Activated effector memory CD4-positive, alpha-beta T cell treated with anti-CD3 and anti-CD28 coated beads, Interleukin-2, amount 50 U/mL, for 16 hours (primary cell): Measurements from ENCODE around the gene CTRL.
A peak's percentile ranks its signal among the peaks of the same experiment; 100 is the strongest.
"Not testable (repeated sequence)": the region's sequence is repeated elsewhere in the genome, so short reads cannot be mapped to it uniquely, and the experiment has no call there.

Experiments used
- DNase-seq: peaks from one replicate; pipeline ENCODE4 v3.0.0-alpha.2; 2020

Gene CTRL

DNA sequence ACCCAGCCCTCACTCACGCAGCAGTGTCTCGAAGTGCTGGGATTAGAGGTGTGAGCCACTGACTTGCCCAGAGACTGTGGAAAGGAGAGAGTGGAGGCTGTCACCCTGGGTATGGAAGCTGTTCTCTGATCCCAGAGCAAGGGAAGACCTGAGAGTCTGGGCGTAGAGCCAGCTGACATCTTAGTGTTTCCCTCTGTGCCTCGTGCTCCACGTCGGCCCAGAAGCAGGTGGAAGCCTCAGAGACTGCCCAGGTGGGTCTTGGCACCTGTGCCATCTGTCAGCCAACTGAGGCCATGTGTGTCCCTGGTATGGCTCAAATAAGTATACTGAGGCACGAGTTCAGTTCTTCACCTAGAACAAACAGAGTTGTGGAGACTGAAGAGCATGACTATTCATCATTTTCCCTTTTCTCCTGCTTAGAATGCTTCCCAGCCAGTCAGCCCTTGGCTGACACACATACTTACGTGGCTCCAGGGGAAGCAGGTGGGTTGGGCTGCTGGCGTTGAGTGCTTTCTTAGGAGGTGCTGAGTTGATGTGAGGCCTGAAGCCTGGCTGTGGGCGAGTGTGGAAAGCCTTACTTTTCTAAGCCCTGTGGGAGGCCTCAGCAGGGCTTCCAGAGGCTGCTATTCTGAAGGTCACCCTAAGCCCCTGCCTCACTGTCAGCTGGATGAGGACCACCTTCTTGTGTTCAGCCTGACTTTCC is 8.1 kb downstream of the CTRL start:
- DNase-seq = no peak

DNA sequence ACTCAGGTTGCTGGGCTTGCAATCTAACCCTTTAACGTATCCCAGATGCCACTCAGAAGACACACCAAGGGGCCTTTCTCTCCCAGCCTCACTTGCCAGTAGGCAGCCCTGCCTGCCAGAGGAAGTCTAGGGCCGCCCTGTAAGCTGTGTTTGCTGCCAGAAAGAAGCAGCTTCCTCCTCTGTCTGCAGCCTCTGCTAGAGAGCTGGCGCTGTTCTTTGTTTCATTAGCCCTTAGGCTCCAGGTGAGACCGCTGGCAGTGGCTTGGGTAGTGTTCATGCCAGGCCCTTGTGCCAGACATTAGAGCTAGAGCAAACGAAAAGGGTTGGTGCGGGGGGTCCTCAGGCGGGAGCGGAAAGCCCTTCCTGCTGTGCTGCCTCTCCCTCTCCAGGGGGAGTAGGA is 8.9 kb downstream of the CTRL start:
- DNase-seq = no peak

DNA sequence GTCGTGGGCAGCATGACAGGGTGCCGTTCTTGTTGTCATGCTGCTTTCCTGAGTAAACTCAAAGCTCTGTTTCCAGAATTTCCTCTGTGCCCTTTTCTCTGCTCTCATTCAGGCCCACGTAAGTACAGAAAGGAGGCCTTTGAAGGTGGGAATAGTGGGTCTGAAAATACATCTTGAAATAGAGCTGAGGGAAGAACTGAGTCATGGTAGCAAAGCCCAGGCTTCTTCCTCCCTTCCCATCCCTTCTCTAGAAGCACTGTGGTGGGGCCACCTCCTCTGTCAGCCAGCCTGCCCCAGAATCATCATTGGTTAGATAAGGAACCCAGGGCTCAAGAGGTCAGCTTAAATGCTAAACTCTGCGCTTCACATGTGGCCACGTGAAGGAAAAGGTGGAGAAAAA is 9.4 kb downstream of the CTRL start:
- no peak for DNase-seq

DNA sequence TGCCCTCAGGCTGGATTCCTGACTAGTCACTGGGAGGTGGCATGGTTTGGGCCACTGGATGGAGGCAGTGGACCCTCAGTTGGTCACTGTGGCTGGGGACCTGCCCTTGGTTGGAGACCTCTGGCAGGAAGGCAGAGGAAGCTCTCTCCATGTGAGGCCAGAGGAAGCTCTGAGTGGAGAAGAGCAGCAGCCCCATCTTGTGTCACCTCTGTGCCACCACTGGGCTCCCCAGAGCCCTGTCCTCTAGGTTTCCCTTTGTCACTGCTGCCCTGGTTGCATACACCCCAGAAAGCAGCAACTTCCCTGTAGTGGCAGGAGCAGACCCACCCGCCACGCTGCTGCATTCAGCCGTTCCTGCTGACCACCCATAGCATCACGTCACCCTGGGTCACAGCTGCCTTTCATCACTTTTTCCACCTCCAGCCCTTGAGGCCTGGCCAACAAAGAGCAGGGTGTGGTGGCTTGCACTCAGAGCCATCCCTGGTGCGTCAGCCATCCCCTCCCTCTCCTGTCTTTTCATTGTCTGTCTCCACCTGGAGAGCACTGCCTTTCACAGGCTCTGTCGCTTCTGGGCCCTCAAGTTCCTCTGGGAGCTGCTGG is 11.9 kb downstream of the CTRL start:
- no peak for DNase-seq

DNA sequence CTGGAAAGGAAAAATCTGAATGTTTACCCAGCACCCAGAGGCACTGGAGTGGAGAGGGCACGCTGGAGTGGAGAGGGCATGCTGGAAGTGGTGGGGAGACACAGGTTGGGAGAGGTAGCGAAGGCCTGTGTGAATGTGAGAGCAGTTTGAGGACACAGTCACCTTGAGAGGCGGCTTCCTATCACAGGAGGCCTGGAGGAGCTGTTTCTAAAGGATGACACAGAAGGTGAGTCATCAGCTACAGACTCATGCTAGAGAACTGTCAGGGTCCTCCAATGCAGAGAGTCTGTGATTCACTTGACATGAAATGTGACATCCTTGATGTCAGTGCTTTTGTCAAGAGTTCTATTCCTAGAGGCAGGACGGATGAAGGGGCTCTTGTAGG is 13.8 kb downstream of the CTRL start:
- peak; percentile 73 for DNase-seq

DNA sequence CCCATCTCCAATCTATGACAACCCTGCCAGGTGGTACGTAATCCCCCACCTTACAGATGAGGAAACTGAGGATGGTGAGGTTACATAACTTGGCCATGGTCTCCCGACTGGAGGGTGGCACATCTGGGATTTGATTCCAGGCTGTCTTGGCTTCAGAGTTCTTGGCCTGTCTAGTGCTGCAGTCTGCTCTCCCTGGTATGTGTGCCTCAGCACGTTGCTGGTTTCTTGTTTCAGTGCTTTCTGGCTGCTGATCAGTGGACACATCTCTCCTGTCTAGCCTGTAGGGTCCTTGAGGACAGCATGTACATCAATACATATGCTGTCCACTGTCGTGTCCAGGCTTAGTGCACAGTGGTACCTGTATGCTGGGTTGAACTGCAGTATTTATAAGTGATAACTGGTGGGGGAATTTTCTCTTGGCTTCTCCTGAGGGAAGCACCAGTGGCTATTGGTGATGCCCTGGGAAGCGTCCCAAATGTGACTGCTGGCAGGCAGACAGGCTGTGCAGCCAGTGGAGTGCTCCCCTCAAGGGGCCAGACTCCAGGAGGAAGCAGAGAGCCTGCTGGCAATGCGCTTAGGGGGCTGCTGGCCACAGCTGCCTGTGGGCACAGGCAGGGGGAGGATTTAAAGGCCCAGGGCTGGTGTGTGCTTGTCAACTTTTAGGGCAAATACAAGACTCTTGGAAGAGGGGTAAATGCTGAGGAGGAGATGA is 14.4 kb downstream of the CTRL start:
- DNase-seq = no peak

DNA sequence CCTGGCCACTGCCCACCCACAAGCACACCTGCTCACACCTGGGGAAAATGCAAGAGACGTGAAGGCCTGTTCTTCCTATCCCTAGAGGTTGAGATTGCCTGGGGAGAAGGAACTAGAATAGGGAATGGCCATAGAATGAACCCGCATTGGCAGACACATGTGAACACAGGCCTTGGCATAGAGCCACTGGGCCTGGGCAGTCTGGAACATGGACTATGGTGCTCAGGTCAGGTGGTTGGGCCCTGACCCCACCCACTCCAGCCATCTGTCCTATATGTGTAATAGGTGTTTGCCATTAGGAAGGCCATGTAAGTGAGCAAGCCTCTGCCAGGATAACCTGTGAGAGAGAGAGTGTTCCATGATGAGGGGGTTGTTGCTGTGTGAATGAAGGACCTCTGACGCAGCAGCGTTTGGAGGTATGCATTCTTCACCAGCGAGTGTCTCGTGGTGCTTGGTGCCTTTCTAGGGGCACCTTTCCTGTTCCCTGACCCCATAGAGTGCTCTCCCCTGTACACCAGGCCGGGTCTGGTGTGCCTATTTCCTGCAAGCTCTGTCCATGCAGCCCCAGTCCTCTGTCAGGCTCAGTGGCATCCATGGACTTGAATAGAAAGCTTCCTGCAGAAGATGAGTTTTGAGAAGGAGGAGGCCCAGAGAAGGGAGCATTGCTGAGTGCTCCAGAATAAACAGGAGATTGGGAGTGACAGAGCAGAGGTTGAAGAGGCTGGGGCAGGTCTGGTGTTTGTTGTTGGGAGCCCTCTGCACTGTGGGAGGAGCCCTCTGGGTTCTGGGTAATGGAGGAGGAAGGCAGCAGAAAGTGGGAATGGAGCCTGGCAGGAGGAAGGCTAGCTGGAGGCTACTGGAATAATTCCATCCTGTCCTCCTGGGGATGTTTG is 15.6 kb downstream of the CTRL start:
- DNase-seq = no peak

DNA sequence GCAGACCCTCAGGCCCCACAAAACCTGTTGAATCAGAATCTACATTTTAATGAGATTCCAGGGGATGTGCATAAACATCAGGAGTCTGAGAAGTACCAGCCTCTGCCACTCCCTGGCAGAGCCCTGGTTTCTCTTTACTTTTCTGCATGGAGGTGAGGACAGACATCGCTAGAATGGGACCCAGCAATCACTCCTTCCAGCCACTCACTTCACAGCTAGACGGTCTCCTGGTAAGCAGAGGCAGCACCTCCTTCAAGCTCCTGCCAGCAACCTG is 16.2 kb downstream of the CTRL start:
- DNase-seq = not testable (repeated sequence)

DNA sequence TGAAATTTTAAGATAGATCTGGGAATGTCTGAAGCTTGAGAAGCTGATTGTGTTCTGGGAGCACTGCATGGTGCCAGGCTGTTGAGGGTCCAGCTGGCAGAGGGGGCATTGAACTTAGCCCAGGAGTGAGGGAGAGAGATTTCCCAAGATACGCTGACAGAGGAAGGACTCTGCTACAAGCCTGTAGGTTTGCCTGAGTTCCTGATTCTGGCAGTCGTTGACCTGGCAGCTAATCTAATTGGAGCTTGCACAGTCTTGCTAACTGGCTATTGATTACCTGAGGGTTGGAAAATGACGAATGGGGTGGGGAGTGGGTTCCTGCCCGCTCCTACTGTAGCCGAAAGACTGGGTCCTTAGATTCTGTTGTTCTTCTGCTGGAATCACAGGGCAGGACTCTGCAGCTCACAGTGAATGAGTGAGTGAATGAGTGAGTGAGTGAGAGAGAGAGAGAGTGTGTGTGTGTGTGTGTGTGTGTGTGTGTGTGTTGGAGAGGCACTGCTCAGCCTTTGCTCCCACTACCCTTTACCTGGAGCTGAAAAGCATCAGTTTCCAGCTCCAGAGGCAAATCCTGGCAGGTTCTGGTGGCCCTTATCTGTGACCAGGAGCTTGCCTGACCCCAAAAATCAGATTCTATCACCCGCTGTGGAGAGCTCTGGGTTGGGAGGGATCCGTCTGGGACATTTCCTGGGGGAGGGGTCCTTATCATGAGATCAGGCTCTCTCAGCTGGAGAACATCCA is 16.7 kb downstream of the CTRL start:
- no peak for DNase-seq

DNA sequence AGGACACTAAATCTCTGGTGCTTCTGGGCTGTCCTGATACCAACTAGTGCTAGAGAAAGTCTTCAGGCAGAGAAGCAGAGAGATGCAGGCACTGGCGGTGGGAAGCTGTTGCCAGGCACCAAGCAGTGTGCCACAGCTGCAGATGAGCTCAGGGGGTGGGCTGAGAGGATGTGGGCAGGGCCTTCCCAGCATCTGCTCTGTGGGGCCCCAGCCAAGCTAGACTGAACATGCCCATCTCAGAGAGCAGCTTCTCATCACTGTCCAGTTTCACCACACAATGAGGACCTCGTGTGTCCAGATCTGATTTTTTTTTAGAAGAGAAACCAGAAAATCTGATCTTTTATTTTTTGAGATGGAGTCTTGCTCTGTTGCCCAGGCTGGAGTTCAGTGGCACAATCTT is 21.5 kb downstream of the CTRL start:
- DNase-seq = no peak

DNA sequence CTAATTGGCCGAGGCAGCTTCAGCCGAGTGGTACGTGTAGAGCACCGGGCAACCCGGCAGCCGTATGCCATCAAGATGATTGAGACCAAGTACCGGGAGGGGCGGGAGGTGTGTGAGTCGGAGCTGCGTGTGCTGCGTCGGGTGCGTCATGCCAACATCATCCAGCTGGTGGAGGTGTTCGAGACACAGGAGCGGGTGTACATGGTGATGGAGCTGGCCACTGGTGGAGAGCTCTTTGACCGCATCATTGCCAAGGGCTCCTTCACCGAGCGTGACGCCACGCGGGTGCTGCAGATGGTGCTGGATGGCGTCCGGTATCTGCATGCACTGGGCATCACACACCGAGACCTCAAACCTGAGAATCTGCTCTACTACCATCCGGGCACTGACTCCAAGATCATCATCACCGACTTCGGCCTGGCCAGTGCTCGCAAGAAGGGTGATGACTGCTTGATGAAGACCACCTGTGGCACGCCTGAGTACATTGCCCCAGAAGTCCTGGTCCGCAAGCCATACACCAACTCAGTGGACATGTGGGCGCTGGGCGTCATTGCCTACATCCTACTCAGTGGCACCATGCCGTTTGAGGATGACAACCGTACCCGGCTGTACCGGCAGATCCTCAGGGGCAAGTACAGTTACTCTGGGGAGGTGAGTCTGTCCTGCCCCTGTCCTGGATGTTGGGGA is 22.5 kb downstream of the CTRL start:
- DNase-seq = no peak

DNA sequence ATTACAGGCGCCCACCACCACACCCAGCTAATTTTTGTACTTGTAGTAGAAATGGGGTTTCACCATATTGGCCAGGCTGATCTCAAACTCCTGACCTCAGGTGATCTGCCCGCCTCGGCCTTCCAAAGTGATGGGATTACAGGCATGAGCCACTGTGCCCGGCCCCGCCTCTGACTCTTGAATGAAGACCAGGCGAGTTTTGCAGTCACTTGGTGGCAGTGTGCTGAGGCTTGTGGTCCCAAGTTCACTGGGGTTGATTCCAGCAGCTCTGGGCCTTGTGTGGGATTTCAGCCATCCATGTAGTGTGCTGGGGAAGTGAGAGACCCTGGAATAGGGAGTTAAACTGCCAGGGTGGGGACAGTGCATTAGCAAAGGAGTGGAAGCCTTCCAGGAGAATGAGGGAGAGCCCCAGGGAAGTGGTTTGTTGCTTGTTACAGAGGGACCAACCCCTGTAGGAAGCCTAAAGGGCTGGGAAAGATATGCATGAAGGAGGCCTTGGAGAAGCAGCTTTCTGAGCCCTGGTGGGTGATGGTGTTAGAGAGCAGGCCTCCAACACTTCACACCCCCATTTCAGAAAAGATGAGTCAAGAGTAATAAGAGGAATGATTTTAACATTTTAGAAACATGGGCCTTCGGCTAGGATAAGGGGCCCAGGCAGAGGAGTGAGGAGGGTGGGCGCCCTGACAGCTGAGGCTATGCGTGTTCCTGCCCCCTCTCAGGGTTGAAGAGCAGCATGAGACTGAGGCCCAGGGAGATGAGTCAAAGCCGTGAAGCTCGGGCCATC is 24.1 kb downstream of the CTRL start:
- DNase-seq = no peak

DNA sequence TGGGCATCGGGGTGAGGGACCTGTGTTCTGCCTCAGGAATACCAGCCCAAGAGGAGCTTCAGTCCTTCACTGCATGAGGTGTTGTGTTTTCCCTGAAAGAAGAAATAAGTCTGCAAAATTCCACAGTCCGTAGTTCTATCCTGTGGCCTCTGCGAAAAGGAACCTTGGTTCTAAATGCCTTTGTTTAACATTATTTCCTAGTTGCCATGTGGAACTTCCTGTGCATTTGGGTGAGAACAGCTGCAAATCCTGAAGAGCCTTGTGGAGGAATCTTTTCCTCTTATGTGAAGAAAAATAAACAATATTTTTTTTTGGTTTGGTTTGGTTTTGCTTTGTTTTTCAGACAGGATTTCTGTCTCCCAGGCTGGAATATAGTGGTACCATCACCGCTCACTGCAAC is 28.8 kb downstream of the CTRL start:
- no peak for DNase-seq

DNA sequence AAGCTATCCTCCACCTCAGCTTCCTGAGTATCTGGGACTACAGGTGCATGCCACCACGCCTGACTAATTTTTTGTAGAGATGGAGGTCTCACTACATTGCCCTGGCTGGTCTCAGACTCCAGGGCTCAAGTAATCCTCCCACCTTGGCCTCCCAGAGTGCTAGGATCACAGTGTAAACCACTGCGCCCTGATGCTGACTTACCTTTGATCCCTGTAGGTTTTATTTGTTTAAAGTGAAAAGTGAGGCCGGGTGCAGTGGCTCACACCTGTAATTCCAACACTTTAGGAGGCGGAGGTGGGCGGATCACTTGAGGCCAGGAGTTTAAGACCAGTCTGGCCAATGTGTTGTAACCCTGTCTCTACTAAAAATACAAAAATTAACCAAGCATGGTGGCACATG is 29.9 kb downstream of the CTRL start:
- DNase-seq = no peak

DNA sequence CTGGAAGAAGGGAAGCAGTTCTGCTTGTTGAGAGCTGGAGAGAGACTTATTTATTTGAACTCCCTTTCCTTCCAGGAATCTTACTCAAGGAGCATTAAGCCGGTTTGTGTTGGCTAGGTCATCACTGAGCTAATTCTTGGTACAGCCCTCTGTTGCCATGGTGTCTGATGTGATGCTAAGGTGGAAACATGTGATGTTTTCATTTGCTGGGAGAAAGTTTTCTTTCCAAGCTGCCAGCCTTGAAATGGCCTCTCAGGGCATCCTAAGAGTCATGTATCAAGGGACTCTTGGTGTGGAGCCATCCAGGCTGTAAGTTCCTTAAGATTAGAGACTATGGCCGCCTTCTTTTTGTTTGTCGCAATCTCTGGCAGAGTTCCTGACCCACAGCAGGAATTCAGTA is 34.4 kb downstream of the CTRL start:
- DNase-seq = no peak

DNA sequence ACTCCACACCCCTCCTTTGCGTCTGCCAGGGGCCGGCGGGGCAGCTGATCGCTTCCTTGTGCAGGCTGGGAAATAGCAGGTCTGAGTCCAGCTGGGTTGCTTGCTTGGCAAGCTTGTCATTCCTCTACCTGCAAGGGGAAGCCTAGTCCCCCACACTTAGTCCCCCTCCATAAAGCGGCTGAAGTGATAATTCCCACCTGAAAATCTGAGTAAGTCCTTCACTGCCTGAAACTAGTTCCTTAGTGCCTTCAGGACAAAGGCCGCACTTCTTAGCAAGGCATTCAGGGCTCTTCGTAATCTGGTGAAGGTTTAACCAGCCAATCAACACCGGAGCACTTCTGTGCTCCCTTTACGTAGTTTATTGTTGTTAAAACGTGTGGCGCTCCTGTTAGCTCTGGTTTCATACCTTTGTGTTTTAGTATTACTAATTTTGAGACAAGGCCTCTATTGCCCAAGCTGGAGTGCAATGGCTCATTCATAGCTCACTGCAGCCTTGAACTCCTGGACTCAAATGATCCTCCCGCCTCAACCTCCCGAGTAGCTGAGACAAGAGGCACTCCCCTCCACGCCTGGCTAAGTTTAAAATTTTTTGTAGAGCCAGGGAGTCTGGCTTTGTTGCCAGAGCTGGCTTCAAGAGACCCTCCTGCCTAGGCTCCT is 37.8 kb downstream of the CTRL start:
- DNase-seq = no peak

DNA sequence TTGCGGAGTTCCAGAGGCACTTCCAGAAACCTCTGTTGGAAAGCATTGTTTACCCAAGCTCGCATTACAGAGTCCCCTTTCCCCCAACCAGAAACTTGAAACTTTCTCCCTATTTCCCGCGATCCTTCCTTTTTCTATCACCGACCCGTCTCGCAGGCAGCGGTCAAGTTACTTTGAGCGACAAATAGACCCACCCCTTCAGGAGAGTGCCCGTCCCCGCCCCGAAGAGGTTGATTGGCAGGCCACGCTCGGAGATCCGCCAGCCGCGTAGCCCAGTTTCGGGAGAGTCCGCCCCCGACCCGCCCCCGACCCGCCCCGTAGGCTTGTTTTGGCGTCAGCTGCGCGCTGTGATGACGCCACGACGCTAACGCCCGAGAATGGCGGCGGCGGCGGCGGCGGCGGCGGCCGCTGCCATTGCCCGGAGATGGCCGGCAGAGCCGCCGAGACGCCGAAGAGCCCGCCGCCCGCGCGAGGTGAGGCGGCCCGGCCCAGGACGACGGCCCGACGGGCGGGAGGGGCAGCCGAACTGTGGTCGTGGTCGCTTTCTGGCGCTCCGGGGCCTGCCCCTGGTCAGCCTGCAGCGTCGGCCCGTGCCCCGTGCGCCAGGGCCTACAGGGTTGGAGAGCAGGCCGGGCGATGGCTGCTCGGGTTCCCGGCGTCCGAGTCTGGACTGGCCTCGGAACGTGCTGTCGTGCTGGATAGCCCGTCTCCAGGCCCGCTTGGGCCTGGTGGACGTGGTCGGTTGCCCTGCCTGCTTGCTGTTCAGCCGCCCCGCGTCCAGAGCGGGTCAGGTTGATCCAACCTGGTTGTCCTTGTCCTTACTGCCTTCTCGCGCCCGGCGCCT is 38.5 kb downstream of the CTRL start, which contains the start of gene PSKH1:
Gene PSKH1, plus strand, starts transcription at position 356 of the 844 bp plus-strand sequence. CDS start 15,496 bp downstream, outside the sequence.
- DNase-seq = peak; percentile 98

DNA sequence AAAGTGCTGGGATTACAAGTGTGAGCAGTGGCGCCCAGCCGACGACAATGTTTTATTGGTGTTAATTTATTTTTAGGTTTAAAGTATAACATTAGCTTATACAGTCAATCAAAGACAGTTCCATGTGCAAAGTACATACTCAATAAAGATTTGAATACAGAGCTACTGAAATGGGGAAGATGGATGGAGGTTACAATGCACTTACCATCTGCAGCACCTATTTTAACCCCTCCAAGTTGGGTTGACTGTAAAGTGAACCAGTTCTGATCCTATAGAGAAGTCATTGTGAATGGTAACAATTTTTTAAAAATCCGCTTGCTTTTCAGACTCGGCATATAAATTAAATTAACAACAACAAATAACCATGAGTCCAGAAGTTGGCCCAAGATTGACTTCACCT is 39.3 kb downstream of the CTRL start:
- DNase-seq = no peak

DNA sequence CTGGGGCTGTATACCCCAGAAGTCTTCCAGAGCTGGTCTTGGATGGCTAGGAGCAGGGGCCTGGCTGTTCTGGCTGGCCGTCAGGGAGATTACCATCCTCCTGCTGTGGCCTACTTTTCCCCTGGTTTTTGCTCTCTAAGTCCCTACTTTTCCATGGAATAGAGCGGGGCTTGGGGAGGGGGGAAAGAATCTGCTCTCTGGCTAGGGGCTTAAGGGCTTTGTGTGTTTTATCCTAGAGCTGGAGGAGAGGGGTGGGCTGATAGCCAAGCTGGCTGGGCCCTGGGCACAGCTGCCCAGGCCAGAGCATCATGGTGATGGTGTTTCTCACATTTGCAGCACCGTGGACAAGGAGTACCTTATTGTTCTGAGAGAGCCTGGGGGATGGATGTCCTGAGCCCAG is 43.3 kb downstream of the CTRL start:
- DNase-seq = no peak

DNA sequence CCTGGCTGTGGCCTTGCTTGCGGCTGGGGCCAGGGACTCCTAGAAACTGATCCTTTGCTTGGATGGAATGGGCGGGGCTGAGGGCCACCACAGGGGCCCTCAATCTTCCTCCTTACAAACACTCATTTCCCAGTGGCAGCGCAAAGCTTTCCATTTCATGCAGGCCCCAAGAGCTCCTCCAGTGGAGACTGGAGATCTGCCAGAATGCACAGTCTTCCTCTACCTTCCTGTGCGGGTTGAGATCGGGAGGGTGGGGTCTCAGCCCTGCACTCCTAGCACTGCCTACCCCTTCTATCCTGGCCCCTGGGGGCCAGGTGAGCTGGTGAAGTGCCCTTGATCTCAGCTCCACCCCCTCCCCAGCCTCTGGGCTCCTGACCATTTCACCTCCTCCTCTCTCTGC is 45.3 kb downstream of the CTRL start:
- DNase-seq = no peak
